HG03575 (cell line): ENCODE results near the gene PCGF5.
"Not testable (repeated sequence)": the region's sequence is repeated elsewhere in the genome, so short reads cannot be mapped to it uniquely, and the experiment has no call there.

ENCODE experiments used
- ATAC-seq: cut with Tn5 transposase; IDR thresholded peaks from one replicate; pipeline ENCODE4 v1.9.1; 2021; ENCODE audit not compliant: unreplicated experiment, insufficient number of reproducible peaks, low FRiP score; ENCODE audit errors: extremely low read depth

The PCGF5 gene

GRCh38 chr10:91253300-91253699, 32.8 kb downstream of the PCGF5 start:
- no peak for ATAC-seq

- ATAC-seq: no peak
Measured at GRCh38 chr10:91257310-91257709, 36.8 kb downstream of the PCGF5 start.

GRCh38 chr10:91260417-91260816, 40.0 kb downstream of the PCGF5 start:
- not testable (repeated sequence) for ATAC-seq

GRCh38 chr10:91271886-91272285, 51.4 kb downstream of the PCGF5 start:
- no peak for ATAC-seq

- no peak for ATAC-seq
Measured at GRCh38 chr10:91284486-91285090, 64.1 kb downstream of the PCGF5 start.

- ATAC-seq: no peak
Measured at GRCh38 chr10:91286572-91286971, 66.1 kb downstream of the PCGF5 start.

GRCh38 chr10:91287276-91287675, 66.8 kb downstream of the PCGF5 start:
- ATAC-seq: no peak

- no peak for ATAC-seq
Measured at GRCh38 chr10:91287912-91288311, 67.4 kb downstream of the PCGF5 start.

- ATAC-seq: no peak
Measured at GRCh38 chr10:91289305-91289704, 68.8 kb downstream of the PCGF5 start.

- no peak for ATAC-seq
Measured at GRCh38 chr10:91290607-91291006, 70.1 kb downstream of the PCGF5 start.

GRCh38 chr10:91294134-91294906, 73.9 kb downstream of the PCGF5 start:
- ATAC-seq: no peak

- ATAC-seq: no peak
Measured at GRCh38 chr10:91295346-91295745, 74.9 kb downstream of the PCGF5 start.

GRCh38 chr10:91296471-91296870, 76.0 kb downstream of the PCGF5 start:
- no peak for ATAC-seq

- no peak for ATAC-seq
Measured at GRCh38 chr10:91298224-91298871, 77.9 kb downstream of the PCGF5 start.

- ATAC-seq: no peak
Measured at GRCh38 chr10:91299999-91300575, 79.6 kb downstream of the PCGF5 start.

- ATAC-seq: not testable (repeated sequence)
Measured at GRCh38 chr10:91302946-91303345, 82.5 kb downstream of the PCGF5 start.

GRCh38 chr10:91305979-91306378, 85.5 kb downstream of the PCGF5 start:
- ATAC-seq: not testable (repeated sequence)

GRCh38 chr10:91307489-91307888, 87.0 kb downstream of the PCGF5 start:
- no peak for ATAC-seq

- ATAC-seq: no peak
Measured at GRCh38 chr10:91309711-91310110, 89.2 kb downstream of the PCGF5 start.
